GM12878 (cell line): Measurements from ENCODE around the gene KIF9. TPM values are rescaled to one million over a fixed set of nuclear protein-coding genes. Genes with fewer than 3 reads are reported as not detected.

Source experiments
- ATAC-seq: fragments of 200-7000 bp; cut with Tn5 transposase; 3 replicates; pipeline ENCODE4 v1.9.1; 2020; ENCODE audit warnings: mild to moderate bottlenecking, moderate library complexity
- BruUV-seq: library from RNA; stranded (reverse); fragments of 400-500 nt; replicated peaks from 2 replicates; lab custom pipeline; 2021; lab: Mats Ljungman, UMichigan
- CTCF ChIA-PET: fragments of 300-600 bp; sonication (Branson Sonifier 250); formaldehyde crosslinking; extraction: SDS; loops from one replicate; lab custom pipeline; 2021; ENCODE audit warnings: inconsistent platforms; lab: Yijun Ruan, JAX
- POLR2A ChIA-PET: fragments of 350-600 bp; formaldehyde crosslinking; extraction: SDS; loops from one replicate; lab custom pipeline; 2021; ENCODE audit warnings: inconsistent platforms; lab: Charles Lee
- RAD21 ChIA-PET: fragments of 300-600 bp; sonication (Branson Sonifier 250); formaldehyde crosslinking; loops from one replicate; lab custom pipeline; 2023; ENCODE audit warnings: antibody characterized with exemption; ENCODE audit not compliant: unreplicated experiment; lab: Charles Lee
- SMC1A ChIA-PET: fragments of 300-600 bp; sonication (Branson Sonifier 250); formaldehyde crosslinking; loops from one replicate; lab custom pipeline; 2023; ENCODE audit not compliant: unreplicated experiment, uncharacterized antibody; lab: Charles Lee
- DNase-seq: peaks from one replicate; pipeline ENCODE4 v3.0.0-alpha.2; 2011; ENCODE audit warnings: low read depth, low spot score
- FAIRE-seq: peaks from 3 replicates; lab custom pipeline; 2011; peaks lifted over from hg19 to GRCh38; lab: Jason Lieb, UNC
- H2AFZ ChIP-seq: 2 replicates; pipeline ENCODE4 v1.6.0; 2011; ENCODE audit warnings: low read depth, low read length, control low read depth; ENCODE audit not compliant: control insufficient read depth
- H3K27ac ChIP-seq: 2 replicates; pipeline ENCODE4 v1.5.1; 2011; ENCODE audit warnings: control low read depth; ENCODE audit not compliant: control insufficient read depth, insufficient read depth
- H3K27me3 ChIP-seq, 2 experiments: replicated peaks in 1 of 2; 2 replicates each; pipeline versions ENCODE4 v1.6.0 to v1.6.1; 2011; ENCODE audit warnings: low read length in 1 of 2; ENCODE audit not compliant: control insufficient read depth in 2 of 2, insufficient read depth in 2 of 2
- H3K36me3 ChIP-seq, 2 experiments: 2 replicates each; pipeline ENCODE4 v1.5.1; 2011; ENCODE audit warnings: low read length in 1 of 2; ENCODE audit not compliant: control insufficient read depth in 2 of 2, insufficient read depth in 2 of 2
- H3K4me1 ChIP-seq: 2 replicates; pipeline ENCODE4 v1.6.1; 2011; ENCODE audit warnings: mild to moderate bottlenecking, low read length, moderate library complexity, mixed read lengths; ENCODE audit not compliant: control insufficient read depth, insufficient read depth
- H3K4me2 ChIP-seq: 2 replicates; pipeline ENCODE4 v1.6.0; 2011; ENCODE audit warnings: control low read depth; ENCODE audit not compliant: control insufficient read depth, insufficient read depth
- H3K4me3 ChIP-seq: fragments of 200-600 bp; sonication (generic); 2 replicates; pipeline ENCODE4 v1.5.1; 2016
- H3K79me2 ChIP-seq: 2 replicates; pipeline ENCODE4 v1.6.0; 2011; ENCODE audit warnings: low read length; ENCODE audit not compliant: control insufficient read depth, insufficient read depth
- H3K9ac ChIP-seq: 2 replicates; pipeline ENCODE4 v1.8.0; 2011; ENCODE audit warnings: low read length, control low read depth, mixed read lengths; ENCODE audit not compliant: control insufficient read depth, insufficient read depth
- H3K9me3 ChIP-seq: replicated peaks from 3 replicates; pipeline ENCODE4 v1.5.1; 2011; ENCODE audit warnings: mild to moderate bottlenecking, low read length; ENCODE audit not compliant: control insufficient read depth, insufficient read depth
- H4K20me1 ChIP-seq: 2 replicates; pipeline ENCODE4 v1.6.0; 2011; ENCODE audit not compliant: control insufficient read depth, insufficient read depth
- CBX5 ChIP-seq: sonication (generic); IDR thresholded peaks from 2 replicates; pipeline ENCODE4 v1.6.1; 2016; ENCODE audit warnings: low read depth, moderate library complexity, mild to moderate bottlenecking, inconsistent platforms
- IKZF2 ChIP-seq, 2 experiments: fragments of 450-650 bp; IDR thresholded peaks; 2 replicates each; pipeline ENCODE4 v1.6.1; 2017; ENCODE audit warnings: mild to moderate bottlenecking in 2 of 2, moderate library complexity in 2 of 2
- IRF5 ChIP-seq: fragments of 450-650 bp; IDR thresholded peaks from 2 replicates; pipeline ENCODE4 v1.6.1; 2017; ENCODE audit warnings: borderline replicate concordance
- LARP7 ChIP-seq: fragments of 450-650 bp; IDR thresholded peaks from 2 replicates; pipeline ENCODE4 v1.6.1; 2017; ENCODE audit warnings: mild to moderate bottlenecking
- MAX ChIP-seq: IDR thresholded peaks from 2 replicates; pipeline ENCODE4 v1.6.1; 2012; ENCODE audit warnings: low read depth, low read length, improper control_type of control experiment
- NFYA ChIP-seq: IDR thresholded peaks from 2 replicates; pipeline ENCODE4 v1.6.1; 2011; ENCODE audit warnings: low read depth, mild to moderate bottlenecking, low read length, improper control_type of control experiment, borderline replicate concordance
- PAX5 ChIP-seq: IDR thresholded peaks from 2 replicates; pipeline ENCODE4 v1.6.1; 2011; ENCODE audit warnings: low read depth, low read length, borderline replicate concordance
- RAD21 ChIP-seq: IDR thresholded peaks from 2 replicates; pipeline ENCODE4 v1.6.1; 2011; ENCODE audit warnings: mild to moderate bottlenecking, low read depth, low read length, moderate library complexity; ENCODE audit not compliant: insufficient read depth
- SMARCA5 ChIP-seq: fragments of 450-650 bp; IDR thresholded peaks from 2 replicates; pipeline ENCODE4 v1.6.1; 2017; ENCODE audit warnings: mild to moderate bottlenecking
- SMC3 ChIP-seq: IDR thresholded peaks from 2 replicates; pipeline ENCODE4 v1.6.1; 2011; ENCODE audit warnings: low read length, improper control_type of control experiment, borderline replicate concordance
- SUPT20H ChIP-seq: IDR thresholded peaks from 2 replicates; pipeline ENCODE4 v1.6.1; 2011; ENCODE audit warnings: low read depth, mild to moderate bottlenecking, low read length, moderate library complexity, borderline replicate concordance; ENCODE audit not compliant: control insufficient read depth
- TBL1XR1 ChIP-seq: IDR thresholded peaks from 2 replicates; pipeline ENCODE4 v1.6.1; 2012; ENCODE audit warnings: low read depth, low read length, improper control_type of control experiment
- YBX1 ChIP-seq: fragments of 450-650 bp; IDR thresholded peaks from 2 replicates; pipeline ENCODE4 v1.6.1; 2016; ENCODE audit warnings: antibody characterized with exemption
- ZBTB11 ChIP-seq: fragments of 450-650 bp; formaldehyde crosslinking; IDR thresholded peaks from 2 replicates; pipeline ENCODE4 v1.5.0; 2022; ENCODE audit warnings: mild to moderate bottlenecking, missing genetic modification characterization
- ZBTB40 ChIP-seq: fragments of 450-650 bp; IDR thresholded peaks from 2 replicates; pipeline ENCODE4 v1.6.1; 2016; ENCODE audit warnings: mild to moderate bottlenecking, moderate library complexity, borderline replicate concordance
- ZNF217 ChIP-seq: fragments of 450-650 bp; IDR thresholded peaks from 2 replicates; pipeline ENCODE4 v1.6.1; 2017; ENCODE audit warnings: antibody characterized with exemption, mild to moderate bottlenecking
- WGBS: methylation state at CpG from one replicate; pipeline ENCODE4 v1.1.6; 2016; ENCODE audit warnings: low lambda C conversion rate; ENCODE audit not compliant: insufficient replicate concordance, insufficient coverage; ENCODE audit errors: missing lambda C conversion rate; 5-methylcytosine and 5-hydroxymethylcytosine counted together
- in situ Hi-C: fragments of 300-500 bp; cut with MboI; formaldehyde crosslinking; loops from 9 replicates; pipeline ENCODE4 v1.14.3; 2018; ENCODE audit warnings: mixed read lengths
- intact Hi-C: fragments of 100-400 bp; cut with micrococcal nuclease; formaldehyde crosslinking; loops from one replicate; pipeline ENCODE4 v1.14.2; 2022; ENCODE audit not compliant: unreplicated experiment
- polyA plus RNA-seq, 11 experiments: library from polyadenylated mRNA; depleted of rRNA in 4 of 11; unstranded in 6 of 11; stranded (reverse) in 5 of 11; fragments of >200 nt; fragmentation: Nextera tagmentation in 4 of 11; fragmentation: Illumina TruSeq in 1 of 11; extraction: Ambion mirVana in 4 of 11; extraction: Trizol in 1 of 11; gene quantifications; 1 replicate in 1 of 11; 2 replicates in 10 of 11; pipeline versions ENCODE4 v1.2.1 to v1.2.3, GENCODE V29; 2011 to 2016; ENCODE audit warnings: inconsistent platforms in 2 of 11, missing spikeins in 2 of 11, low read depth in 1 of 11
- total RNA-seq, 4 experiments: library from RNA; depleted of rRNA in 3 of 4; stranded (reverse); fragments of >200 nt in 3 of 4; fragmentation: Illumina TruSeq in 1 of 4; extraction: Trizol in 1 of 4; gene quantifications; 2 replicates each; pipeline versions ENCODE4 v1.2.1 to v1.2.3, GENCODE V29; 2013 to 2021

Gene KIF9
- total and polyA plus RNA-seq, 10 of the 15 experiments (the other 5 are each of a cell fraction or from before 2014, with no cell fraction given) = 3.0 to 10.2 (median 5.9) TPM

- H3K9me3 ChIP-seq = no peaks in the 10 kb centered on the region
- TF ChIP-seq SUPT20H = no peak
- TF ChIP-seq ZBTB40 = no peak
- no peak for TF ChIP-seq SMARCA5
- no peak for TF ChIP-seq ZBTB11 (CRISPR knock-in tag)
- no peak for TF ChIP-seq ZNF217
- TF ChIP-seq YBX1 = no peak
- no peak for TF ChIP-seq CBX5
- TF ChIP-seq NFYA = no peak
- no peak for TF ChIP-seq RAD21
- TF ChIP-seq IKZF2 (IDR thresholded peaks at IDR 0.05) = no peak
- TF ChIP-seq PAX5 = no peak
- no peak for TF ChIP-seq IRF5
- no peak for TF ChIP-seq LARP7
- no peak for TF ChIP-seq TBL1XR1
- TF ChIP-seq MAX = no peak
- TF ChIP-seq SMC3 = no peak
- TF ChIP-seq, all 136 proteins: peak for 0
- no peak for FAIRE-seq
- Histone ChIP-seq H4K20me1 (no peaks in the 10 kb centered on the region), H3K27me3 (no peaks in the 10 kb centered on the region), H3K4me2 (no peak overlapping the region), H3K4me3 (no peak overlapping the region), H3K79me2 (no peaks in the 10 kb centered on the region), H3K27ac (no peak overlapping the region), H3K9ac (no peak overlapping the region), H3K4me1 (peaks cover 3% of the 10 kb centered on the region), H2AFZ (no peak overlapping the region), H3K36me3 (no peaks in the 10 kb centered on the region)
- CTCF ChIA-PET = interaction anchor here (0.9 to 1.3 kb wide), 2 partner anchors 23 to 63 kb away, joined by 3 read pairs; no protein-coding TSS in a partner anchor
- intact Hi-C loops = no loop called here
- POLR2A ChIA-PET = no interaction called here
- no peak for ATAC-seq
- SMC1A ChIA-PET = interaction anchor here (1.4 to 1.5 kb wide), 2 partner anchors 10 to 180 kb away, joined by 3 to 4 read pairs; no protein-coding TSS in a partner anchor
- 90% methylated on average over 3 of the region's 3 CpGs for WGBS
- DNase-seq = no peak
- in situ Hi-C loops = no loop called here
- no TSS peak for BruUV-seq
- RAD21 ChIA-PET = no interaction called here
Observed at GRCh38 chr3:47261301-47261700, 21.3 kb downstream of the KIF9 start.
